DOHH2 (cell line): ENCODE results near the gene PLCD1.

ENCODE experiments used
- CTCF ChIP-seq: fragments of 200-600 bp; sonication (generic); IDR thresholded peaks from one replicate; pipeline ENCODE4 v1.5.1; 2014; ENCODE audit warnings: antibody characterized with exemption, mild to moderate bottlenecking, low read depth, low read length; ENCODE audit not compliant: poor library complexity, severe bottlenecking
- EZH2phosphoT487 ChIP-seq: fragments of 200-600 bp; sonication (generic); IDR thresholded peaks from 2 replicates; pipeline ENCODE4 v1.6.1; 2017; ENCODE audit warnings: borderline replicate concordance, mild to moderate bottlenecking, antibody characterized with exemption, low read length, moderate library complexity, mixed read lengths

- no peak for TF ChIP-seq CTCF
- no peak for TF ChIP-seq EZH2phosphoT487
Measured at GRCh38 chr3:37964716-37965115, 64.7 kb downstream of the PLCD1 start.
